Activated CD4-positive, alpha-beta T cell treated with anti-CD3 and anti-CD28 coated beads, Interleukin-2, Interleukin-4, amounts not matched to agents 100 ng/mL and 50 ng/mL, durations not matched to agents 16 hours and 8 hours (primary cell): Measurements from ENCODE around the gene DENND6A.
"Not testable (repeated sequence)": the region's sequence is repeated elsewhere in the genome, so short reads cannot be mapped to it uniquely, and the experiment has no call there.

Experiments used
- DNase-seq: peaks from one replicate; pipeline ENCODE4 v3.0.0-alpha.2; 2020; ENCODE audit warnings: low spot score

DENND6A gene

DNA sequence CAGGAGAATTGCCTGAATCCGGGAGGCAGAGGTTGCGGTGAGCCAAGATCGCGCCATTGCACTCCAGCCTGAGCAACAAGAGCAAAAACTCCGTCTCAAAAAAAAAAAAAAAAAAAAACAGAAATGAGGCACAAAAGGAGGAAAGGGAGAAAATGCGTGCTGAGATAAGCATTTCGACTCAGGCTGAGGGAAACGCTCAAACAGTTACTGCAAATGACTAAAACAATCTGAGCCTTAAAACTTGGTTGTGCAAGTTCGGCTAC is 813 bp downstream of the DENND6A start:
- DNase-seq = not testable (repeated sequence)

DNA sequence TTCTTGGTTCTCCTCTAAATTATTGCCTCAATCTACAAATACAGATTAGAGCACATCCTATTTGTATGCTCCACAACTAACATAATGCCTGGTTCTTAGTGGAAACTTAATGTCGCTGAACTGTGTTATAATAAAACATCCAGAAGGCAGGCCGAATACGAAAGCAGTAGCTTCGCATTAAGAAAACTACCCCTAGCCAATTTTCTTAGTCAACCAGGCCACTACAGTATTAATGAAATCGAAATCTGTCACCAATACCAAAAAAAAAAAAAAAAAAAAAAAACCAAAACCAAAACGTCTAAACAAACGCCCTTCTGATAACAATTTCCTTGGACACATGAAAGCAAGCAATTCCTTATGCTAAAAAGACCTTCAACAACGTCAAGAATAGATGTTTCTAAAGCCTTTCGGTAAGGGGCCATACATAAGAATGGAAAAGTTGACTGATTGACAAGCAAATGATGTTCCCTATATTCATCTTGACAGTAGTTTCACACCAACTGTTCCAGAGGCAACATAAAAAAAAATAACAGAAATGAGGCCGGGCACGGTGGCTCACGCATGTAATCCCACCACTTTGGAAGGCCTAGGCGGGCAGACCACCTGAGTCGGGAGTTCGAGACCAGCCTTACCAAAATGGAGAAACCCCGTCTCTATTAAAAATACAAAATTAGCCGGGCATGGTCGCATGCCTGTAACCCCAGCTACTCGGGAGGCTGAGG is 1.3 kb downstream of the DENND6A start:
- no peak for DNase-seq

DNA sequence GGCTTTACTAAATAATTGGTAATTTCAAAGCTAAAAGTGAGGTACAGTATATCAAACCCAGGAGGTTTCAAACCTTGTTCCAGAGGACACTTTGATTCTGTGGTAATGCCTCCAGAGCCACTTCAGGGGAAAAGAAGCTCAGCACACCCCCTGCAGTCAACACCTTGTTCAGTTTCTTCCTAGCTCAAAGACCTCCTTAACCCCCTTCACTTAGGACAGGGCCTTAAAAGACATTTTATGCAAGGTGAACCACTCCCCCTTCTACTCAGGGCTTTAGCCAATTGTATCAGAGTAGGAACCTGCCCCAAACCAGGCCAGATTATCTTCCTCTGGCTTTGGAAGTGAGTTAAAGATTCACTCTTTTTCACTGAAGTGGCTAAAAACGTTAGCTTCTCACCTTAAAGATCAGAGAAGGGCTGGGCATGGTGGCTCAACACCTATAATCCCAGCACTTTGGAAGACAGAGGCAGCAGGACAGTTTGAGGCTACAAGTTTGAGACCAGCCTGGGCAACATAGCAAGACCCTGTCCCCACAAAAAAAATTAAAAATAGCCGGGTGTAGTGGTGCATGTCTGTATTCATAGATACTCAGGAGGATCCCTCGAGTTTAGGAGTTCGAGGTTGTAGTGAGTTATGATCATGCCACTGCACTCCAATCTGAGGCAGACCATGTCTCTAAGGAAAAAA is 3.4 kb downstream of the DENND6A start:
- no peak for DNase-seq

DNA sequence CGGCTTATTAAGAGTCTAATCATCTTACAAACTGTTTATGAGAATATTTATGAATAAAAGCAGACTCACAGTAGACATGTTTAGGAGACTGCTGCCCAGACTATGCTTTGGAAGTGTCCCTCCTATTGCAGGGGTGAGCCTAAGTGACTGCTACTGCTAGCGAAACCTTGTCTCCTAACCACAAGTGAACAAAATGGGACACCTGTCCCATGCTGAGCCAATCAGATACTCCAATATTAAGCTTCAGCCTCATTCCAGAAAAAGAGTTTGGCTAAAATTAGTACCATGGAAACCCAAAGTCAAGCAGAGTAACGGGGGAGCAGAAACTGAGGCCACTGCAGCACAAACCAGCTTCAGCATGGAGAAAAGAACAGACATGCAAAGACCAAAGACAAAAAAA is 4.6 kb downstream of the DENND6A start:
- DNase-seq = no peak

DNA sequence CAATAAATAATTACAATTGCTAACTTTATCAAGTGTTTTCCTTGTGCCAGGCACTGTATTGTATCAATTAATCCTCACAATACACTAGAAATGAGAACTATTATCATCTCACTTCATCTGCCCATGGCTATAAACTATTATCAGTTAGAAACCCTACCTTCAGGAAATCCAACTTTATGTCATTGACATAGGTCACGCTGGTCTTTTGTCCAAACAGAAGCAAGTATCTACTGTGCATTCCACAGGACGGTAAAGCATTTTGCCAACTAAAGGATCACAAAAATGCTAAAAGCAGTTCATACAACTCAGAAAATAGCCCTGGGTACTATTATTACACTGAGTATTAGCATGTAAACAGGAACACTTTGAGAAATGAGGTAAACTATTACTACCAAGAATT is 9.6 kb downstream of the DENND6A start:
- DNase-seq = no peak

DNA sequence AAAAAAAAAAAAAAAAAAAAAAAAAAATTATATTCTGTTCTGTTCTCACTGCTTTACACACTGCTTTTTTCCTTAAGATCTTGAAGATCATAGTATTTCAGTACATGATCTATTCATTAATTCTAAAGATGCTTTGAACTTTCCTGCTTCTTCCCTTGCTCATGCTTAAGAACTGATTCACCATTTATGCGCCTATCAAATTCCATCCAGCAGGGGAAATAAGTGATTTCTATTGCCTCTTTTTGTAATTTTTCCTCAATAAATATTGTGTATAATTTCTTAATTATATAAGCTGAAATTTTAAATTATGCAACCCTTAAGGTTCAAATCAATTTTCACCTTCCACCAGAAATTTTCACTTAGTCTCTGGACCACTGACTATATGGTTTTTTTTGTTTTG is 10.6 kb downstream of the DENND6A start:
- DNase-seq = no peak

DNA sequence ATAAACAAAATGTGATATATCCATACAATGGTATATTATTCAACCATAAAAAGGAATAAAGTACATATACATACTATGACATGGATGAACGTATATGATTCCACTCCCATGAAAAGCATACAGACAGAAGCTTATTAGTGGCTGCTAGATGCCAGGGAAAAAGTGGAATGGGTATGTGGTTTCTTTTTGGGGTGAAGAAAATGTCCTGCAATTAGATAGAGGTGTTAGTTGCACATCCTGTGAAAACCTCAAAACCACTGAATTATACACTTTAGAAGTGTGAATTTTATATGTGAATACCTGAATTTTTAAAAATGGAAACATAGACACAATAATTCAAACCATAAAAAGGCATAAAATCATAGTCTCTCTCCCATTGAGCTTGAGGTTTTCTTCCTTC is 11.2 kb downstream of the DENND6A start:
- no peak for DNase-seq

DNA sequence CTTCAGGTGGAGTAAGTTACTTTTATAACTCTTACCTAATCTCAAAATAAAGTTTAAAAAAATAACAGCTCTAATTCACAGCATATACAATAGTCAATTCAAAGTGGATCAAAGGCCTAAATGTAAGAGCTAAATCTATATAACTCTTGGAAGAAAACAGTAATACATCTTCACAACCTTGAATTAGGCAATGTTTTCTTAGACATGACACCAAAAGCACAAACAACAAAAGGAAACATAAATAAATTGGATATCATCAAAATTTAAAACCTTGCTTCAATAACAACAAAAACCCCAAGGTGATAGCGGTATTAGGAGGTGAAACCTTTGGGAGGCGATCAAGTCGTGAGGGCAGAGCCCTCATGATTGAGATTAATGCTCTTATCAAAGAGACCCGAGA is 12.8 kb downstream of the DENND6A start:
- no peak for DNase-seq

DNA sequence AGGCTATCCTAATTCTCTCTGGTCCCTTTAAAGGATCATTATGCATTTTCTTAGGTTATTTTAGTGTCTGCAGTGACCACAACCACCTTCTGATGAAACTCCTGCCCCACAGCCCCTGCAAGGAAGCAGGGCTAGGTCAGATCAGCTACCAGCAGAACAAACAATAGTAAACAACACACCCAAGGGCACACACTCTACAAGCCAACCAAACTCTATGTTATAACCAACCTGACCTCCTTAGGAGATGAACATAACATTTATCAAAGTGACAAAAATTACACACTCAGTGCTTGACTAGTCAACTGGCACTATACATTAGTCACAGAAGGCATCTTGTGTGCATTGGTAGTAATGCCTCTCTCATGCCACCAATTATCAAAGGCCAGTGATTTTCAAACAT is 17.3 kb downstream of the DENND6A start:
- DNase-seq = no peak

DNA sequence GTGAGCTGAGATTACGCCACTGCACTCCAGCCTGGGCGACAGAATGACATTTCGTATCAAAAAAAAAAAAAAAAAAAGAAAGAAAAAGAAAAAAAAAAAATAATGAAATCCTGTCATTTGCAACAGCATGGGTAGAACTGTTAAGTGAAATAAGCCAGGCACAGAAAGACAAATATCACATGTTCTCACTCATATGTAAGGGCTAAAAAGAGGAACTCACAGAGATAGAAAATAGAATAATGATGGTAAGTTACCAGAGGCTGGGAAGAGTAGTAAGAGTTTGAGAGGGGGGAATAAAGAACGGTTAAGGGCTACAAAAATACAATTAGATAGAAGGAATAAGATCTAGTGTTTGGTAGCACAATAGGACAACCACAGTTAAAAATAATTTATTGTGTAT is 19.7 kb downstream of the DENND6A start:
- DNase-seq = no peak

DNA sequence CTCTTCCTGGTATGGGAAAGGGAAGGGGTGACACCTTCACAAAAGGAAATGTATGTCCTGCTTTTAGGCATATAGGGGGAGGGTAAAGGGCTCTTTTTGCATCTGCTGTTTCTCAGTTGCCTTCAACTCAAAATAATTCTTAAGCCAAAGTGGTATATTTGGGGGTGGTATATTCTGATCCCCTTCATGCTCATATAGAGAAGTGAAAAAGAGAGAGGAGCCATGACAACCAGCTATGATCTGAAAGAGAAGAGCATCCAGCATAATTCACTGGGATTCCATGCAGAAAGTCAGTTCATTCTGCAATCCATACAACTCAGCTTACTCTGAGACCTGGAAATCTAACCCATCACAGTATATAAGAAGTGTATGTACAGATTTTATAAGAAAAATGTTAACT is 22.3 kb downstream of the DENND6A start:
- no peak for DNase-seq

DNA sequence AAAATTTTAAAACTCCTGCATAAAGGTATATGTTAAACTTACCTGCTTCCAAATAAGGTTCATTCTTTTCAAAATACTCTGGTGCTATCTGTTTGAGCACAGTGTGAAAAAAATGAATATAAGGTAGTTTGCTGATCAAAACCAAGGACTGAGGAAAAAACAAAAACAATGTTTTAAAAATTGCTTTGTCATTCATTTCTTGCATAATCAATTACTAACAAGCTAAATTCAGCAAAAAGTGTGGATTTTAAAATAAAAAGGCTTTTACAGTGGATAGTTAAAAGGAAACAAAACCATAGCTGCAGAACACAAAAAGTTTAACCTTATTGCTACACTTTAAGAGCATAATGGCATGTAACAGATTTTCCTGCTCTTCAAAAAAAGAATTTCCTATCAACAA is 31.5 kb downstream of the DENND6A start:
- no peak for DNase-seq

DNA sequence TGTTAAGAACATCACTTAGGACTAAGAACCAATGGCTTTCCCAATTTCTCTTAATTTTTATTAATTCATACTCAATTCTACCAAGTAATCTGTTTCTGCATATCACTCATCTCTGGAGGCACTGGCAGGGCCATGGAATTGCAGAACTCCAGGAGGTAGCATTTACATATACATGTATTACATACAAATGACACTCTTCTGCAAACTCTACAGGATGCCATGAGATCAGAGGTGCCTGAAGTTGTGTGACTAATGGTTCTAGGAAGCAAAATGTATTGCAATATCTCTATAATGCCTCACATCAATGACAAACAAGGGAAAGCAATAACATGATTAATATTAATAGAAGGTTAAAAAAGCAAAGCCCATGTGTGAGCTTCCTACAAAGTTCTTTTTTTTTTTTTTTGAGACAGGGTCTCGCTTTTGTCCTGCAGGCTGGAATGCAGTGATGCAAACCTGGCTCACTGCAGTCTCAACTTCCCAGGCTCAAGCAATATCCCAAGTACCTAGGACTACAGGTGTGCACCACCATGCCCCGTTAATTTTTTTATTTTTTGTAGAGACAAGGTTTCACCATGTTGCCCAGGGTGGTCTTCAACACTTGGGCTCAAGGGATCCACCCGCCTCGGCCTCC is 33.0 kb downstream of the DENND6A start:
- DNase-seq = no peak

DNA sequence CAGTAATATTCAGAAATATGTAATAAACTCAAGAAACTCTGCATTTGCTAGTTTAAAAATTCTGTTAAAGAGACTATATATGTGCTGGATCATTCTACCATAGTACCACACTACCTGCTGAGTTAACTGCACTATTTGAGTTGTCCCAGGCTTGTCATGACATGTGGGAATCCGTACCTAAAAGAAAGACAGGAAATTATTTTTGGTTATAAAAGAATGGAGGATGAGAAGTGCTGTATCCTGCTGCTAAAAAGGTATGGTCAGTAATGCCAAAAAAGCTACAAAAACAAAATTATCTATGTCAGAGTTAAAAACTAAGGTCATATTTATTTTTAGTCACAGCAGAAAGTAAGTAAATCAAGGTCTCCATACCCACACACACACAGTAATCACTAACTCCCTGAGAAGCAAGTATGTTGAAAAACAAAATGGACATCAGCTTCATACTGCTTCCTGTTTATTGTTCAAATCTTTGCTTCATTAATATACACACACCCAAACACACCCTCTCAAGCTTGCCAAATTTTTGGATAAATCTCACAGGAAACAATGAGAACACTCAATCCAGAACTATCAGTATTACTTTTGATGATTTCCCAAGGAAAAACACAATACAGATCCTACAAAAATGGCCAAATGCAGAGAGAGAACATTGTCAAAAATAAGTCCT is 33.7 kb downstream of the DENND6A start:
- DNase-seq = no peak

DNA sequence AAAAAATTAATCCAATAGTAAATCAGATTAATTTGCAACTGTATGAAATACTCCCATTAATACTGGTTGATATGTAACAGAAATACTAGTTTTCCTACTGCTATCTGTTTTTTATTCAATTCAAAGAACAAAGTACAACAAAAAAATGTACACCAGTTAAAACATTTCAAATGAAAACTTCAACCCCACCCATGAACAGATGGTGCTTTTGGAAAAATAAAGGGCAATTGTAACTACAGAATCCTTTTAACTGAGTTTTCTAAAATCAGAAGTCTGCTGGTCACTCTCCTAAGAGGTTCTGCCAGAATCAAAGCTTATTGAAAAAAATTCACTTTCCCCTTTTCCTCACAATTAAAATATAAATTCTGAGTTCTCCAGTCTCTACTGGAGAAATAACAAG is 34.3 kb downstream of the DENND6A start:
- DNase-seq = no peak

DNA sequence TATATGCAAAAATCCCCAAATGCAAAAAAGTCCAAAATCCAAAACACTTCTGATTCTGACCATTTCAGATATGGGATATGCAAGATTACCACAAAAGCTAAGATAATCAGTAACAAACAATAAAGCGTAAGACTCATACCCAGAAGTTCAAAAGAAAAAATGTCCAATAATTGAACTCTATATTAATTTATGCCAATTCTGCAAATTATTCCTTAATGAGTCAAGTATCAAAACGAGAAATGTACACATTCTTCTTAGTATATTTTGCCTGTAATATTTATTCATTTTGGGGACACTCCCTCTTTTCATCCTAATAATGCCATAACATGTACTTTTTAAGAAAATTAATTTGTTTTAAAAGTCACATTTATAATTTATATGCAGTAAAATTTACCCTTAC is 37.1 kb downstream of the DENND6A start:
- no peak for DNase-seq

DNA sequence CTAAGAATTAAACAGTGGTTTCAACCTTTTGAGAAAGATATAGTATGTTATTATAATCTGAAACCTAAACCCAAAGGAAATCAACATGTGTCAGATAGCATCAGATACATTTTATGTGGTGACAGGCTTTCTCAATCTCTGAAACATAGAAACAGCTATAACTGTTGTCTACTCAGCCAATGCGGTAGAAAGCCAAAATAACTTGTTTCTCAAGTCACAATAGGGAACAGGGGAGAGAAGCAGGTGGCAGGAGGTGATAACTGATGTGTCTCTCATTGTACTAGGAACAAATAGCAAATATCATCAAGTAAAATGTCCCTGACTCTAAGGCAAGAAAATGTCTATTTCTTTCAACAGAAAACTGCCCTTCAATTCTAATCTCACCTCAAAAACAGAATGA is 38.6 kb downstream of the DENND6A start:
- DNase-seq = no peak

DNA sequence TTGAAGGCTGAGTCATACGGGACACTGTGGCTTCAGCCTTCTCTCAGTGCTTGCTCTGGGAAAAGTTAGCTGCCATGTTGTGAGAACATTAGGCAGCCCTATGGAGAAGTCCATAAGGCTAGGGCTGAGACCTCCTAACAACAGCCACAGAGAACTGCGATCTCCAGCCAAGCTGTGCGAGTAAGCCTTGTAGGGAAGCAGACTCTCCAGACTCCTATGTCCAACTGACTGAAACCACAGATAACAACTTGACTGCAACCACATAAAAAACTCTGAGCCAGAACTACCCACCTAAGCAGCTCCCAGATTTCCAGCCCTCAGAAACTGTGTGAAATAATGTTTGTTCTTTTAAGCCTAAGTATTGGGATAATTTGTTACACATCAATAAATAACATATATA is 40.7 kb downstream of the DENND6A start:
- no peak for DNase-seq

DNA sequence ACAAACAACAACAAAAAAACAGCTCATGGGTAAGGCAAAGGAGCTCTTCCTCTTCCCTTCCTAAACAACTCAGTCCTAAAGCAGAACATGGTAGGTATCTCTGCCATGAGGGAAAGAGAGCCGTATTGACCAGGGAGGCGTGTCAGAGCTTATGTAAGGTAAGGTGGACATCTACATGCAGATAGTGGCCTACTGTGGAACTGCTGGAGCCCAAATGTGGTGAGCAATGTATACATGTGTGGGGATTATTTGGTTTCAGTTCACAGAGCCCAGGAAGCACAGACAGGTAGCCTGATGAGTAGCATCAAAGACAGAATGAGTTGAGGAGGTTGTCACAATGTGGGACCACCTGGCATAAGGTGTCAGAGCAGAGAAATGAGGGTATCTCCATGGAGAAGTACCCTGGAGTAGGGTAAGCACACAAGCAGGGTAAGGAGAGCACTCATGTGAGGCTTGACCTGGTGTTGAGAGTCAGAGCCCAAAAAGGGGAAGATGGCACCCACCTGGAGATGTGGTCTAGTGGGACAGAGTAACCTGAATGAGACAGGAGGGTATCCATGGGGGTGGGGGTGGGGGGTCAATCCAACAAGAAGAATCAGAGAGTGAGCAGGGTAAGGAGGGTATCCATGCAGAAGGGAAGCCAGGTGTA is 45.5 kb downstream of the DENND6A start:
- DNase-seq = no peak

DNA sequence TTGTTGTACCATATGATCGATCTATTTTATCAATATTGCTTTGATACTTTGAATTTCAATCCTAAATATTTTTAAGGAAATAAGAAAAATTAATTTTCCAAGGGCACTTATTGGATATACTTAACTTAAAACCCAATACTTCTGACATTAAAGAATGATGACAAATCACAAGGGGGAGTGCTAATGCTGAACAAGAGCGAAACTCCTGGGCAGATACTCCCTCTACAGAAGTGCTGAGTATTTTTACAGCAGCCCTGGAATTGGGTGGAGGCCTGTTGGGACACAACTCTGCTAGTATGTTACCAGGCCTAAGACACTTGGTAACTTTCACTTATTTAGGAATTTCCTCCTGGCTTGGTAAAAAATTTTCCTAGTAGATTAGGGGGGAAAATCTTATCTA is 46.2 kb downstream of the DENND6A start:
- no peak for DNase-seq

DNA sequence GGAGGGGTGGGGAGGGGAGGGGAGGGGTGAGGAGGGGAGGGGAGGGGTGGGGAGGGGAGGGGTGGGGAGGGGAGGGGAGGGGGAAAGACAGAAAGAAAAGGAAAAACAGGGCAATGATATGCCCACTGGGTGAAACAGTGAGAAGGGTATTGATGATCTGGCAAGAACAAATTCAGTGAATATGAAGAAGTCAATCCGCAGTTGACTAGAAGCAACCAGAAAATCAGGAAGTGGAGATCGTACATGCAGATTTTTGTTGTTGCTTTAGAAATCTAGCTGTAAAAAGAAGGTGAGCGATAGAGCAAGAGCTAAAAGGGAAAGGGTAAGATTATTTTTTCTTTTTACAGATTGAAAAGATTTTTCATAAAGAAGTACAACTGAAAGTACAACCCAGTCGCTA is 48.1 kb downstream of the DENND6A start:
- DNase-seq = no peak

DNA sequence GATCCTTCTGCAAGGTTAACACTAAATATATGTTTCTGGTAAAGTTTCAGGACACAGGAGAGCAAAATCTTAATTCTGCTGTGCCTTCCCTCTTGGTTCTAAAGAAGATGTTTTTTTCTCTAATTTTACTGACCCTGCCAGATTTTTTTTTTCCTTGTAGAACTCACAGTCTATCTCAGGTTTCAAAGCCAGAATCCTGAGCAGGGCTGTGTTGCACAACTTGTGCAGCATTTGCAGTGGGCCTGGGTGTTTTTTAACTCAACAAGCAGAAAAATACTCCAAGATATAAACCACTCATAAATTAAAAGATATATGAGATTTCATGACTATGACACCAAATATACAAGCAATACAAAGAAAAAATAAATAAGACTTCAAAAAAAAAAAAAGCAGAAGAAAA is 55.5 kb downstream of the DENND6A start:
- no peak for DNase-seq

DNA sequence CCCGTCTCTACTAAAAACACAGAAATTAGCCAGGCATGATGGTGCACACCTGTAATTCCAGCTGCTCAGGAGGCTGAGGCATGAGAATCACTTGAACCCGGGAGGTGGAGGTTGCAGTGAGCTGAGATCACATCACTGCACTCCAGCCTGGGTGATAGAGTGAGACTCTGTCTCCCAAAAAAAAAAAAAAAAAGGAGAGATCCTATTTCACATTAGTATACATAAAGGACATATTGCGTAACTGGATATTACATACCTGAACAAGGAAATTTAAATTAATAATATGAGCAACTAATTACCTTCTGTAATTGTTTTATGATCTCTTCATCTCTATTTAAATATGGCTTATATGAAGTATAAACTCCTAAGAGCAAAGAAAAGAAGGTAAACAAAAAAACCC is 58.6 kb downstream of the DENND6A start:
- not testable (repeated sequence) for DNase-seq
